ENCODE measurements around the gene SLC30A10. TPM values are rescaled to one million over a fixed set of nuclear protein-coding genes. Genes with fewer than 3 reads are reported as not detected.

The SLC30A10 gene
- total RNA-seq, 2 donors from 2014 or later, result 0.52 TPM; not detected in 1

- intact Hi-C loops (cut with DNase I), result no loop called here
- no peak overlapping the region for H3K4me3 ChIP-seq
- no peak for ATAC-seq
- DNase-seq, result no peak
- H3K27me3 ChIP-seq, result no peaks in the 10 kb centered on the region
- H3K27ac ChIP-seq, result no peak overlapping the region
- 43 to 44% methylated on average over 5 of the region's 5 CpGs for WGBS, 2 donors
- no peaks in the 10 kb centered on the region for H3K4me1 ChIP-seq
- H3K9me3 ChIP-seq, result no peaks in the 10 kb centered on the region
- TF ChIP-seq CTCF (IDR thresholded peaks at IDR 0.05), result no peak
- no peak for TF ChIP-seq POLR2A (IDR thresholded peaks at IDR 0.05)
- H3K36me3 ChIP-seq (replicated peaks in 1 of 2; ENCODE audit: insufficient read depth in 1 of 2, low read depth in 2 of 2), result no peaks in the 10 kb centered on the region
Measured at GRCh38 chr1:219883400-219884332, 44.7 kb downstream of the SLC30A10 start.

GRCh38 chr1:219882755-219883154, 45.6 kb downstream of the SLC30A10 start:
- no peaks in the 10 kb centered on the region for H3K9me3 ChIP-seq
- 66 to 74% methylated on average over 3 of the region's 3 CpGs for WGBS, 2 donors
- H3K36me3 ChIP-seq (replicated peaks in 1 of 2; ENCODE audit: insufficient read depth in 1 of 2, low read depth in 2 of 2), result no peaks in the 10 kb centered on the region
- no peaks in the 10 kb centered on the region for H3K27me3 ChIP-seq
- TF ChIP-seq POLR2A (IDR thresholded peaks at IDR 0.05) (no peak), CTCF (IDR thresholded peaks at IDR 0.05) (no peak)
- H3K4me3 ChIP-seq, result no peak overlapping the region
- no peak overlapping the region for H3K27ac ChIP-seq
- ATAC-seq (no peak), DNase-seq (no peak)
- intact Hi-C loops (cut with DNase I), result no loop called here
- no peaks in the 10 kb centered on the region for H3K4me1 ChIP-seq

- no peak overlapping the region for H3K27ac ChIP-seq
Measured at GRCh38 chr1:219882096-219882495, 46.3 kb downstream of the SLC30A10 start.

GRCh38 chr1:219880765-219881457, 47.4 kb downstream of the SLC30A10 start:
- no peaks in the 10 kb centered on the region for H3K27me3 ChIP-seq
- H3K36me3 ChIP-seq (replicated peaks in 1 of 2; ENCODE audit: insufficient read depth in 1 of 2, low read depth in 2 of 2), result no peaks in the 10 kb centered on the region
- no peak overlapping the region for H3K27ac ChIP-seq
- TF ChIP-seq CTCF (IDR thresholded peaks at IDR 0.05), result no peak
- no peak for TF ChIP-seq POLR2A (IDR thresholded peaks at IDR 0.05)
- DNase-seq (no peak), ATAC-seq (no peak)
- intact Hi-C loops (cut with DNase I), result no loop called here
- no peak overlapping the region for H3K4me3 ChIP-seq
- no peaks in the 10 kb centered on the region for H3K9me3 ChIP-seq
- H3K4me1 ChIP-seq, result no peaks in the 10 kb centered on the region

More at GRCh38 chr1:219882096-219882495, 46.3 kb downstream of the SLC30A10 start:
- Histone ChIP-seq H3K9me3 (no peaks in the 10 kb centered on the region), H3K36me3 (replicated peaks in 1 of 2; ENCODE audit: insufficient read depth in 1 of 2, low read depth in 2 of 2) (no peaks in the 10 kb centered on the region), H3K4me1 (no peaks in the 10 kb centered on the region), H3K27me3 (no peaks in the 10 kb centered on the region), H3K4me3 (no peak overlapping the region)
- TF ChIP-seq CTCF (IDR thresholded peaks at IDR 0.05), result no peak
- TF ChIP-seq POLR2A (IDR thresholded peaks at IDR 0.05), result no peak
- DNase-seq (no peak), ATAC-seq (no peak)
- intact Hi-C loops (cut with DNase I), result no loop called here
- WGBS, 2 donors, result 68 to 77% methylated on average over 3 of the region's 3 CpGs

Data from body of pancreas (tissue), 4 donors.